ENCODE measurements around the gene NPFF. TPM values are rescaled to one million over a fixed set of nuclear protein-coding genes. Genes with fewer than 3 reads are reported as not detected.

NPFF gene
- total RNA-seq, 2 donors from 2014 or later: not detected

DNA sequence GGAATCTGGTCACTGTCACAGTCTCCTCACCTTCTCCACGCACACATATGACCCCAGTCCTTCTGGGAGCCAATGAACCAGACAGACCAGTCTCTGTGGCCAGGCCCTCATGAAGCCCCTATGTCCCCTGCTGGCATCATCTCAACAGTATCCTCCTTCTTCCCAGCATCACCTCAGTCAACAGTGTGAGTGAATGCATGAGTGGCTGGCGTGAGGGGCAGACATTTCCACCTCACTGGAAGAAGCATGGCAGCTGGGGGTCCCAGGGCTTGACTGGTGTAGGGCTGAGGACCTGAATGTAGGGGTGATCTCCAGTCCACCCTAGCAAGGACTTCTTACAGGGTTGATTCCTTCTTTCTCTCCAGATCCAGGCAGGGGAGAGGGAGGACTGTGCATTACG is 9.8 kb downstream of the NPFF start:
- 87 to 89% methylated on average over 3 of the region's 3 CpGs for WGBS, 2 donors

DNA sequence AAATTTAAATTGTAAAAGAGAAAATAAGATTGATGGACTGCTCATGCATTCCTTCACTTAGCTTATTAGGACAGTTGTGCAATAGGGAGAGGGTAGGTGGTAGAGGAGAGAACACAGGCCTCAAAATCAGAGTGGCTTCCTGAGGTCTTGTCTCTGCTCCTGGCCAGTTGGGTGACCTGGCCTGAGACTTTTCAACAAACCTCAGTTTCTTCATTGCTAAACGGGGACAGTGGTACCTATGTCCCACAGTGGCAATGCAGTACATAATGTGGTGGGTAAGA is 10.6 kb downstream of the NPFF start:
- H3K4me1 ChIP-seq: peaks cover 53% of the 10 kb centered on the region
- no peaks in the 10 kb centered on the region for H3K9me3 ChIP-seq
- no peak overlapping the region for H3K4me3 ChIP-seq
- H3K27ac ChIP-seq: peak overlapping the region in 2 of 4 donors; percentile 9 to 70
- no peaks in the 10 kb centered on the region for H3K27me3 ChIP-seq
- no peak for TF ChIP-seq POLR2A (IDR thresholded peaks at IDR 0.05)
- TF ChIP-seq, protein P1, sequence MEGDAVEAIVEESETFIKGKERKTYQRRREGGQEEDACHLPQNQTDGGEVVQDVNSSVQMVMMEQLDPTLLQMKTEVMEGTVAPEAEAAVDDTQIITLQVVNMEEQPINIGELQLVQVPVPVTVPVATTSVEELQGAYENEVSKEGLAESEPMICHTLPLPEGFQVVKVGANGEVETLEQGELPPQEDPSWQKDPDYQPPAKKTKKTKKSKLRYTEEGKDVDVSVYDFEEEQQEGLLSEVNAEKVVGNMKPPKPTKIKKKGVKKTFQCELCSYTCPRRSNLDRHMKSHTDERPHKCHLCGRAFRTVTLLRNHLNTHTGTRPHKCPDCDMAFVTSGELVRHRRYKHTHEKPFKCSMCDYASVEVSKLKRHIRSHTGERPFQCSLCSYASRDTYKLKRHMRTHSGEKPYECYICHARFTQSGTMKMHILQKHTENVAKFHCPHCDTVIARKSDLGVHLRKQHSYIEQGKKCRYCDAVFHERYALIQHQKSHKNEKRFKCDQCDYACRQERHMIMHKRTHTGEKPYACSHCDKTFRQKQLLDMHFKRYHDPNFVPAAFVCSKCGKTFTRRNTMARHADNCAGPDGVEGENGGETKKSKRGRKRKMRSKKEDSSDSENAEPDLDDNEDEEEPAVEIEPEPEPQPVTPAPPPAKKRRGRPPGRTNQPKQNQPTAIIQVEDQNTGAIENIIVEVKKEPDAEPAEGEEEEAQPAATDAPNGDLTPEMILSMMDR (IDR thresholded peaks at IDR 0.05): no peak
- intact Hi-C loops (cut with DNase I): no loop called here
- DNase-seq (no peak), ATAC-seq (no peak)
- H3K36me3 ChIP-seq (replicated peaks in 1 of 2; ENCODE audit: insufficient read depth in 1 of 2, low read depth in 2 of 2): no peaks in the 10 kb centered on the region
- 50 to 53% methylated on average over 1 of the region's 1 CpG for WGBS, 2 donors

More for the DNA sequence above, 9.8 kb downstream of the NPFF start:
- no peaks in the 10 kb centered on the region for H3K36me3 ChIP-seq (replicated peaks in 1 of 2; ENCODE audit: insufficient read depth in 1 of 2, low read depth in 2 of 2)
- DNase-seq (no peak), ATAC-seq (no peak)
- peaks cover 55% of the 10 kb centered on the region for H3K4me1 ChIP-seq
- TF ChIP-seq, protein P1 (IDR thresholded peaks at IDR 0.05): no peak
- TF ChIP-seq POLR2A (IDR thresholded peaks at IDR 0.05): no peak
- intact Hi-C loops (cut with DNase I): no loop called here
- H3K9me3 ChIP-seq: no peaks in the 10 kb centered on the region
- no peak overlapping the region for H3K27ac ChIP-seq
- no peaks in the 10 kb centered on the region for H3K27me3 ChIP-seq
- no peak overlapping the region for H3K4me3 ChIP-seq

DNA sequence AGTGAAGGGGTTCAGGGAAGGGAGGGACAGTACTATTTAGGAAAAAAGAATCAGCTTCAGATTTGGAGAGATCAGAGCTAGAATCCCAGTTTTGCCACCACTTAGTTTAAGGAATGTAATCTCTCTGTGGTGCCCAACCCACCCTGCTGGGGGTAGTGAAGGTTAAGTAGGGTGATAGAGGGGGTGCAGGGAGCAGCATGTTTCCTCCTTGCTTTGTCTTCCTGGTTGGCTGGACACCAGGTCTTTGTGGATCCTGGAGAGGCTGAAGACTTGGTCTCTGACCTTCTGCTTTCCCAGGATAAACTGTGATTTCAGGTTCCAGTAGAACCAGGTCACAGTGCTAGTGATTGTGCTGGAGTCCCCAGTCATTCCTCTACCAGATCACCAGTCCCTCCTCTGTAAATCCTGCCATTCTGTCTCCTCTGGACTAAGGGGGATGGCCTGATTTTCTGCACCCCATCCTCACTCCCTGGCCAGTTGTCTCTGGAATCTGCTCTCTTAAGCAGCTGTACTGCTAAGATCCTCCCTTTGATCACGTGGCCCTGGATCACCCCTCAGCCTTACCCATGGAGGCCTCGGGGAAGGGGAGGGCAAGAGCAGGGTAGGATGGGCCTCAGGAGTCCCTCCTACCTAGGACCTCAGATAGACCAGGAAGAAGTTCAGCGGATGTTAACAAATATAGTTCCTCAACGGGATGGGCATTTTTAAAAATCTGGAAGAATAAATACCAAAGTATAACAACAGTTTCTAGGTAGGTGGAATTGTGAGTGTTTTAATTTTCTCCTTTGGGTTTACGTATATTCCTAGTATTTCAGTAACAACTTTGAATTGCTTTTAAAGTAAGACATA is 11.2 kb downstream of the NPFF start:
- 34 to 40% methylated on average over 5 of the region's 5 CpGs for WGBS, 2 donors
- Histone ChIP-seq H3K27ac (peak overlapping the region in 3 of 4 donors; percentile 33 to 70 (median 67)), H3K9me3 (no peaks in the 10 kb centered on the region), H3K4me1 (peaks cover 49% of the 10 kb centered on the region), H3K27me3 (no peaks in the 10 kb centered on the region), H3K4me3 (no peak overlapping the region), H3K36me3 (replicated peaks in 1 of 2; ENCODE audit: insufficient read depth in 1 of 2, low read depth in 2 of 2) (no peaks in the 10 kb centered on the region)
- TF ChIP-seq, protein P1 (IDR thresholded peaks at IDR 0.05): no peak
- TF ChIP-seq POLR2A (IDR thresholded peaks at IDR 0.05): no peak
- intact Hi-C loops (cut with DNase I): no loop called here
- DNase-seq (peak in 3 of 4 donors; percentile 31 to 62 (median 43)), ATAC-seq (no peak)

DNA sequence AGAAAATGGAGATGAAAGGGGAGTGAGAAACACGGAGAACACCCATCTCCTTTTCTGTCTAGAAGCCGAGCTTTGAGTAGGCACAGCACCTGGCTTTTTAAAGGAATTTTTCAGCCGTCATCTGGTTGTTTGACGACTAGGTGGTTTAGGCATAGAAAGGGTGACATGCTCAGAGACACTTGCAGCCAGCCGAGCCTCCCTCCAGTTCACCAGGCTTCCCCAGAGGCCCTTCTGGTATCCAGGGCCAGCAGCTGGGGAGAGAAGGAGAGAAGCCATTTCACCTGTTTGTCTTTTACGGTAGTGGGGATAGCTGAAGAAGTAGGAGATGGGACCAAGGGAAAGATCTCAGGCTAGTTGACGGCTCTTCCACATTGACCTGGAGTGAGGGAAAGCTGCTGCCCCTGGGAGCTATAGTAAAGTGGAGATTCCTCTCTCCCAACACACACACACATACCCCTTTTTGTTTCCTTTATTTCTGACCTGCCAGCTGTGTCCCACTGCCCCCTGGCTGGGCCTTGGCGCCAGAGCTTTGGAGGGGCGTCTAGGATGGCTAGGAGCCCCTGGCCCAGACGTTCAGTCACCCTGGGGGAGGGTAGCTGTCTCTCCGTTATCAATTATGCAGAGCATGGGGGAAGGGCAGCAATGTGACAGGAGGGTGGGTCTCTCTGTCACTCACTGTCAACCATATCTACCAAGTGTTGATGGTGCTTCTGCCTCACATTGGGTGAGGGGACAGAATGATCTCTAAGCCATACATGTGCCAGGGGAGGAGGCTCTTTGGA is 13.5 kb downstream of the NPFF start:
- Histone ChIP-seq H3K4me1 (peaks cover 35% of the 10 kb centered on the region), H3K27ac (peak overlapping the region; percentile 71 to 88 (median 79)), H3K36me3 (replicated peaks in 1 of 2; ENCODE audit: insufficient read depth in 1 of 2, low read depth in 2 of 2) (no peaks in the 10 kb centered on the region), H3K4me3 (no peak overlapping the region), H3K27me3 (no peaks in the 10 kb centered on the region), H3K9me3 (no peaks in the 10 kb centered on the region)
- TF ChIP-seq, protein P1 (IDR thresholded peaks at IDR 0.05): no peak
- TF ChIP-seq POLR2A (IDR thresholded peaks at IDR 0.05): no peak
- ATAC-seq (no peak), DNase-seq (peak in 1 of 4 donors; percentile 9)
- intact Hi-C loops (cut with DNase I): no loop called here
- WGBS, 2 donors: 24 to 28% methylated on average over 9 to 11 of the region's 11 CpGs

Data from body of pancreas (tissue), 4 donors.